ENCODE measurements around the gene DOLPP1. TPM values are rescaled to one million over a fixed set of nuclear protein-coding genes. Genes with fewer than 3 reads are reported as not detected.

The DOLPP1 gene
- total RNA-seq, 1 donor from 2014 or later = 44.2 TPM

DNA sequence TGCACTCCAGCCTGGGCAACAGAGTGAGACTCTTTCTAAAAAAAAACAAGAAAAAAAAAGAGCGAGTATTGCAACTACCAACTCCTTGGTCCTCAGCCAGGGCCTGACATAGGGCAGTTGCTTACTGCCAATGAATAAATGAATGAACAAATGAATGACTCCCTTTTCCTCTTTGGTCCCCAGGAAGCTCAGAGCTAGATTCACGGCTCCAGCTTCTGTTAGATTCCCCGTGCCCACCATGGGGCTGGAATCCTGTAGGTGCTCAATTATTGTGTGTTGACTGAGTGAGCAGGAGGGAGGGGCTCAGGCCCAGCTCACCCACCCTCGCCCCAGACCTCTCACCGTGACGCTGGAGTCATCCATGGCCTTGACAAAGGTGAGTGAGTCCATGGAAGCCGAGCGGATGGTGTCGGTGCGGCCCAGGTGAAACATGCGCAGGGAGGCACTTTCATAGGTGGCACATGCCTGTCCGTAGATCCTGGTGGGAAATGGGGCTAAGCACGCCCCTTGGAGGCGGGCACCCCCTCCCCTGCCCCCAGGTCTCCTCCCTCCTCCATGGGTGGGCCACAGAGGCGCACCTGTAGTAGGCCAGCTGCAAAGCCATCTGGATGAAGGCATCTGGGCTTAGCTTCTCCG is 16.9 kb downstream of the DOLPP1 start:
- peaks cover 5% of the 10 kb centered on the region for H3K27me3 Mint-ChIP-seq (ENCODE audit: unreplicated experiment)
- TF ChIP-seq CTCF (IDR thresholded peaks at IDR 0.05; ENCODE audit: partially characterized antibody, unreplicated experiment) = no peak
- no peaks in the 10 kb centered on the region for H3K36me3 Mint-ChIP-seq (ENCODE audit: unreplicated experiment)
- H3K9me3 Mint-ChIP-seq (ENCODE audit: unreplicated experiment) = peaks cover 7% of the 10 kb centered on the region
- H3K27ac Mint-ChIP-seq (ENCODE audit: unreplicated experiment) = no peak overlapping the region
- H3K4me1 Mint-ChIP-seq (ENCODE audit: low read depth, unreplicated experiment) = peaks cover 7% of the 10 kb centered on the region
- no peak for DNase-seq
- no peak overlapping the region for H3K4me3 Mint-ChIP-seq (ENCODE audit: unreplicated experiment)

DNA sequence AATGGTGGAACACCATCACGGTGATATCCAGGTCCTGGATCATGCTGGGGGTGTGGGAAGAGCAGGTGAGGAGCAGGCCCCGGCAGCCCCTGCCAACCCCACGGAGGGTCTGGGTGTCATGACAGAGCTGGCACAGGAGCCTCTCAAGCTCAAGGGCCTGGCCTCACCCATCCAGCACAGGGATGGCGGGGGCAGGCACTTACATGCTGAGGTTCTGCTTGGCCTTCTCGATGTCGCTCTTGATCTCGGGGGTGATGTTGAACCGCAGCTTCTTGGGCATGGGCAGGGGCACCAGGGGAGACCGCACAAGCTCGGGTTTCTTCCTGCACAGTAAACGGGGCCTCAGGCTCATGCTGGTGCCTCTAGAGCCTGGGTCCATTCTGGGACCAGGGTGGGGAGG is 17.4 kb downstream of the DOLPP1 start:
- Mint-ChIP-seq H3K27me3 (ENCODE audit: unreplicated experiment) (peaks cover 5% of the 10 kb centered on the region), H3K9me3 (ENCODE audit: unreplicated experiment) (peaks cover 7% of the 10 kb centered on the region), H3K27ac (ENCODE audit: unreplicated experiment) (no peak overlapping the region), H3K36me3 (ENCODE audit: unreplicated experiment) (no peaks in the 10 kb centered on the region), H3K4me3 (ENCODE audit: unreplicated experiment) (no peak overlapping the region), H3K4me1 (ENCODE audit: low read depth, unreplicated experiment) (peaks cover 7% of the 10 kb centered on the region)
- no peak for TF ChIP-seq CTCF (IDR thresholded peaks at IDR 0.05; ENCODE audit: partially characterized antibody, unreplicated experiment)
- no peak for DNase-seq

- Mint-ChIP-seq H3K4me3 (ENCODE audit: unreplicated experiment) (no peak overlapping the region), H3K36me3 (ENCODE audit: unreplicated experiment) (no peaks in the 10 kb centered on the region), H3K27ac (ENCODE audit: unreplicated experiment) (no peak overlapping the region), H3K27me3 (ENCODE audit: unreplicated experiment) (peaks cover 5% of the 10 kb centered on the region), H3K4me1 (ENCODE audit: low read depth, unreplicated experiment) (no peaks in the 10 kb centered on the region), H3K9me3 (ENCODE audit: unreplicated experiment) (peaks cover 2% of the 10 kb centered on the region)
- no peak for DNase-seq
- no peak for TF ChIP-seq CTCF (IDR thresholded peaks at IDR 0.05; ENCODE audit: partially characterized antibody, unreplicated experiment)
These were observed 19.7 kb downstream of the DOLPP1 start for GRCh38 chr9:129100383-129101169.

- Mint-ChIP-seq H3K27me3 (ENCODE audit: unreplicated experiment) (peaks cover 5% of the 10 kb centered on the region), H3K36me3 (ENCODE audit: unreplicated experiment) (no peaks in the 10 kb centered on the region), H3K27ac (ENCODE audit: unreplicated experiment) (no peak overlapping the region), H3K4me3 (ENCODE audit: unreplicated experiment) (no peak overlapping the region), H3K9me3 (ENCODE audit: unreplicated experiment) (peaks cover 2% of the 10 kb centered on the region), H3K4me1 (ENCODE audit: low read depth, unreplicated experiment) (no peaks in the 10 kb centered on the region)
- TF ChIP-seq CTCF (IDR thresholded peaks at IDR 0.05; ENCODE audit: partially characterized antibody, unreplicated experiment) = no peak
- DNase-seq = no peak
These were observed 20.4 kb downstream of the DOLPP1 start for GRCh38 chr9:129101279-129101678.

GRCh38 chr9:129102095-129102525 is 21.2 kb downstream of the DOLPP1 start:
- no peak for DNase-seq
- Mint-ChIP-seq H3K27ac (ENCODE audit: unreplicated experiment) (no peak overlapping the region), H3K9me3 (ENCODE audit: unreplicated experiment) (peaks cover 2% of the 10 kb centered on the region), H3K4me1 (ENCODE audit: low read depth, unreplicated experiment) (no peaks in the 10 kb centered on the region), H3K27me3 (ENCODE audit: unreplicated experiment) (peaks cover 7% of the 10 kb centered on the region), H3K36me3 (ENCODE audit: unreplicated experiment) (no peaks in the 10 kb centered on the region), H3K4me3 (ENCODE audit: unreplicated experiment) (no peak overlapping the region)
- TF ChIP-seq CTCF (IDR thresholded peaks at IDR 0.05; ENCODE audit: partially characterized antibody, unreplicated experiment) = no peak

Measured in glutamatergic neuron (in vitro differentiated cells).